ENCODE measurements around the gene SEMA3B. TPM values are rescaled to one million over a fixed set of nuclear protein-coding genes. Genes with fewer than 3 reads are reported as not detected.
"Not testable (repeated sequence)": the region's sequence is repeated elsewhere in the genome, so short reads cannot be mapped to it uniquely, and the experiment has no call there.

The SEMA3B gene
- total RNA-seq, 2 experiments from 2014 or later = 1.9 to 2.0 TPM

- H3K36me3 Mint-ChIP-seq (ENCODE audit: low read depth) = peaks cover 7% of the 10 kb centered on the region
- H3K4me1 Mint-ChIP-seq (ENCODE audit: low read depth) = peaks cover 24% of the 10 kb centered on the region
- intact Hi-C loops (cut with DNase I, micrococcal nuclease) = no loop called here
- H3K4me3 Mint-ChIP-seq = no peak within 1 kb of the TSS
- DNase-seq (peak in 1 of 14 experiments; percentile 28), ATAC-seq (ENCODE audit: poor library complexity) (no peak)
- ChIA-PET POLR2A (interaction anchor here (1.4 kb wide), 1 partner anchor 18 kb away, joined by 4 read pairs; no protein-coding TSS in a partner anchor), CTCF (no interaction called here)
- no peaks in the 10 kb centered on the region for H3K9me3 Mint-ChIP-seq
- H3K27me3 Mint-ChIP-seq = no peaks in the 10 kb centered on the region
- no peaks in the 10 kb centered on the region for H3K9me3 ChIP-seq (ENCODE audit: control insufficient read depth in 1 of 2, insufficient read depth in 1 of 2, low read length in 2 of 2)
- H3K27ac ChIP-seq (ENCODE audit: low read depth in 1 of 2, low read length in 2 of 2) = no peak within 1 kb of the TSS
- H3K4me1 ChIP-seq (ENCODE audit: insufficient read depth, low read length) = peaks cover 22% of the 10 kb centered on the region
- no peaks in the 10 kb centered on the region for H3K27me3 ChIP-seq (ENCODE audit: control insufficient read depth in 1 of 2, insufficient read depth in 2 of 2, low read length in 2 of 2)
- H3K36me3 ChIP-seq (ENCODE audit: insufficient read depth, low read length) = no peaks in the 10 kb centered on the region
- no peak within 1 kb of the TSS for H3K4me3 ChIP-seq (ENCODE audit: low read length)
- no peak for TF ChIP-seq CTCF (IDR thresholded peaks at IDR 0.05)
- no peak within 1 kb of the TSS for H3K27ac Mint-ChIP-seq
These were observed 34.3 kb downstream of the SEMA3B start, which contains the start of gene HYAL1 for GRCh38 chr3:50303013-50303815. HYAL1 (minus strand) TSS chr3:50303574; CDS start chr3:50302956, 618 bp downstream.

GRCh38 chr3:50304601-50305000, 35.7 kb downstream of the SEMA3B start:
- no peaks in the 10 kb centered on the region for H3K36me3 Mint-ChIP-seq (ENCODE audit: low read depth)
- POLR2A ChIA-PET = interaction anchor here (0.9 kb wide), 1 partner anchor 10 kb away, joined by 3 read pairs; no protein-coding TSS in a partner anchor
- TF ChIP-seq CTCF (IDR thresholded peaks at IDR 0.05) = no peak
- ATAC-seq (ENCODE audit: poor library complexity) (no peak), DNase-seq (peak in 1 of 14 experiments; percentile 16)
- no peaks in the 10 kb centered on the region for H3K9me3 Mint-ChIP-seq
- no peaks in the 10 kb centered on the region for H3K27me3 Mint-ChIP-seq
- H3K4me1 Mint-ChIP-seq (ENCODE audit: low read depth) = peaks cover 10% of the 10 kb centered on the region
- H3K36me3 ChIP-seq (ENCODE audit: insufficient read depth, low read length) = no peaks in the 10 kb centered on the region
- peaks cover 11% of the 10 kb centered on the region for H3K4me1 ChIP-seq (ENCODE audit: insufficient read depth, low read length)
- H3K4me3 ChIP-seq (ENCODE audit: low read length) = no peak overlapping the region
- peak overlapping the region; percentile 40 for H3K27ac Mint-ChIP-seq
- no peaks in the 10 kb centered on the region for H3K27me3 ChIP-seq (ENCODE audit: control insufficient read depth in 1 of 2, insufficient read depth in 2 of 2, low read length in 2 of 2)
- H3K9me3 ChIP-seq (ENCODE audit: control insufficient read depth in 1 of 2, insufficient read depth in 1 of 2, low read length in 2 of 2) = peaks cover 0 to 8% of the 10 kb centered on the region in 2 experiments
- intact Hi-C loops (cut with DNase I, micrococcal nuclease) = no loop called here
- H3K4me3 Mint-ChIP-seq = no peak overlapping the region
- H3K27ac ChIP-seq (ENCODE audit: low read depth in 1 of 2, low read length in 2 of 2) = no peak overlapping the region
- CTCF ChIA-PET = no interaction called here

GRCh38 chr3:50312041-50312440, 43.1 kb downstream of the SEMA3B start:
- H3K4me1 ChIP-seq (ENCODE audit: insufficient read depth, low read length) = peaks cover 16% of the 10 kb centered on the region
- H3K4me3 Mint-ChIP-seq; H3K36me3 ChIP-seq (ENCODE audit: insufficient read depth, low read length); H3K9me3 ChIP-seq (ENCODE audit: control insufficient read depth in 1 of 2, insufficient read depth in 1 of 2, low read length in 2 of 2); CTCF ChIA-PET; ATAC-seq (ENCODE audit: poor library complexity); H3K36me3 Mint-ChIP-seq (ENCODE audit: low read depth); H3K27ac Mint-ChIP-seq; POLR2A ChIA-PET; intact Hi-C loops (cut with DNase I, micrococcal nuclease); H3K4me3 ChIP-seq (ENCODE audit: low read length); H3K27ac ChIP-seq (ENCODE audit: low read depth in 1 of 2, low read length in 2 of 2); H3K9me3 Mint-ChIP-seq; H3K27me3 ChIP-seq (ENCODE audit: control insufficient read depth in 1 of 2, insufficient read depth in 2 of 2, low read length in 2 of 2); H3K27me3 Mint-ChIP-seq; DNase-seq: not testable (repeated sequence)
- peaks cover 15% of the 10 kb centered on the region for H3K4me1 Mint-ChIP-seq (ENCODE audit: low read depth)
